GM12891 (cell line): ENCODE data around the gene VPS4A.

Experiments
- POLR2AphosphoS5 ChIP-seq: IDR thresholded peaks from 2 replicates; pipeline ENCODE4 v1.6.1; 2011; ENCODE audit warnings: low read depth, low read length, control low read depth
- TAF1 ChIP-seq: IDR thresholded peaks from 2 replicates; pipeline ENCODE4 v1.6.1; 2011; ENCODE audit warnings: low read depth, low read length, control low read depth

DNA sequence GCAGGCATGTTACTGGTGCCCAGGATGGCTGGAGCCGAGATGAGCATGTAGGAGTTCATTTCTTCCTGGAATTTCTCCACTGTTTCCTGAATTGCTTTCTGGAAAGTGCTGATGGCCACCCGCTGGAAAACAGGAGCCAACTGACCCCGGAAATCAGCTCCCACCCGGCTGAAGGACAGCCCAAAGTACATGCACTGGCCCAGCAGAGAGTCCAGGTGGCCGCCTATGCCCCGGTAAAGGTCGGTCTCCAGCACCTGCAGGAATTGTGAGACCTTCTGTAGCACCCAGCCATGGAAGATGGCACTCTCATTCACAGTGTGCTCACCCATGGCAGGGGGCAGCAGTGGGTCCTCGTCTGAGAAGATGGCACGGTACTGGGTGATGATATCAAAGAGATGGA, 23.5 kb downstream of the VPS4A start:
- TF ChIP-seq POLR2AphosphoS5: no peak
- no peak for TF ChIP-seq TAF1
